Liver (tissue), 9 donors: ENCODE measurements around the gene CD248. TPM values are rescaled to one million over a fixed set of nuclear protein-coding genes. Genes with fewer than 3 reads are reported as not detected.

Source experiments
- DNase-seq: peaks from one replicate; pipeline ENCODE4 v3.0.0-alpha.2; 2017; ENCODE audit warnings: low spot score
- H3K27ac ChIP-seq, 2 donors: one replicate each; pipeline ENCODE4 v1.7.0; 2013; ENCODE audit warnings: inconsistent platforms in 2 of 2, low read length in 2 of 2, control low read depth in 1 of 2, low read depth in 1 of 2, mild to moderate bottlenecking in 1 of 2
- H3K27me3 ChIP-seq, 4 donors: one replicate each; pipeline versions ENCODE4 v1.6.1 to v1.7.0; 2013; ENCODE audit warnings: low read length in 3 of 4, inconsistent platforms in 1 of 4, mild to moderate bottlenecking in 1 of 4, moderate library complexity in 1 of 4; ENCODE audit not compliant: control insufficient read depth in 4 of 4, insufficient read depth in 4 of 4
- H3K36me3 ChIP-seq, 4 donors: one replicate each; pipeline versions ENCODE4 v1.6.1 to v1.7.0; 2013; ENCODE audit warnings: low read length in 3 of 4, mild to moderate bottlenecking in 3 of 4, low read depth in 1 of 4, moderate library complexity in 1 of 4; ENCODE audit not compliant: control insufficient read depth in 4 of 4, insufficient read depth in 3 of 4
- H3K4me1 ChIP-seq, 4 donors: one replicate each; pipeline versions ENCODE4 v1.6.1 to v1.7.0; 2013; ENCODE audit warnings: low read length in 3 of 4, mild to moderate bottlenecking in 3 of 4, moderate library complexity in 1 of 4; ENCODE audit not compliant: control insufficient read depth in 4 of 4, insufficient read depth in 4 of 4
- H3K4me3 ChIP-seq, 3 donors: one replicate each; pipeline versions ENCODE4 v1.6.1 to v1.7.0; 2013; ENCODE audit warnings: low read length in 3 of 3, control low read depth in 1 of 3, low read depth in 1 of 3, mild to moderate bottlenecking in 1 of 3
- H3K9ac ChIP-seq, 2 donors: one replicate each; pipeline ENCODE4 v1.7.0; 2013; ENCODE audit warnings: low read length in 2 of 2, mild to moderate bottlenecking in 2 of 2, moderate library complexity in 2 of 2, control low read depth in 1 of 2, low read depth in 1 of 2
- H3K9me3 ChIP-seq, 4 donors: one replicate each; pipeline versions ENCODE4 v1.6.1 to v1.7.0; 2013; ENCODE audit warnings: low read length in 3 of 4; ENCODE audit not compliant: control insufficient read depth in 4 of 4
- EGR1 ChIP-seq, 2 donors: IDR thresholded peaks; 2 replicates each; pipeline ENCODE4 v1.6.1; 2016 to 2018; ENCODE audit warnings: antibody characterized with exemption in 2 of 2, low read depth in 2 of 2
- FOXA1 ChIP-seq: IDR thresholded peaks from 2 replicates; pipeline ENCODE4 v1.6.1; 2016; ENCODE audit warnings: antibody characterized with exemption
- HNF4A ChIP-seq, 2 donors: conservative IDR thresholded peaks; 2 replicates each; pipeline ENCODE4 v1.6.1; 2016; ENCODE audit warnings: antibody characterized with exemption in 2 of 2, mild to moderate bottlenecking in 2 of 2
- JUND ChIP-seq, 2 donors: IDR thresholded peaks; 2 replicates each; pipeline ENCODE4 v1.6.1; 2016; ENCODE audit warnings: antibody characterized with exemption in 2 of 2
- RAD21 ChIP-seq, 2 donors: IDR thresholded peaks; 2 replicates each; pipeline ENCODE4 v1.6.1; 2016; ENCODE audit warnings: antibody characterized with exemption in 2 of 2, mild to moderate bottlenecking in 2 of 2
- WGBS: extraction: QIAGEN DNeasy Blood & Tissue Kit; methylation state at CpG from one replicate; pipeline ENCODE4 v1.1.7; 2013; 5-methylcytosine and 5-hydroxymethylcytosine counted together
- polyA plus RNA-seq, 2 donors: library from polyadenylated mRNA; stranded (reverse) in 1 of 2; unstranded in 1 of 2; fragments of 200-250 nt in 1 of 2; fragments of >200 nt in 1 of 2; fragmentation: Nextera tagmentation in 1 of 2; extraction: Ambion mirVana in 1 of 2; gene quantifications; one replicate each; pipeline versions ENCODE4 v1.2.1 to v1.2.3, GENCODE V29; 2013 to 2015
- total RNA-seq, 2 donors: library from RNA; depleted of rRNA; stranded (reverse); fragments of >200 nt; gene quantifications; one replicate each; pipeline ENCODE4 v1.2.3, GENCODE V29; 2014
- TF ChIP-seq, protein P1 (sequence below): IDR thresholded peaks from 2 replicates; pipeline ENCODE4 v1.6.1; 2016; ENCODE audit warnings: antibody characterized with exemption, mild to moderate bottlenecking
- TF ChIP-seq, protein P2 (sequence below): IDR thresholded peaks from 2 replicates; pipeline ENCODE4 v1.6.1; 2016; ENCODE audit warnings: antibody characterized with exemption
- TF ChIP-seq, protein P3 (sequence below): fragments of 150-350 bp; IDR thresholded peaks from 2 replicates; pipeline ENCODE4 v1.5.1; 2017; ENCODE audit warnings: improper control_type of control experiment, low read depth, low read length; ENCODE audit not compliant: missing input control
- donor health status: healthy.
- donor health status: healthy.
- donor health status: healthy.
- donor health status: healthy.
- donor health status: healthy.

Gene CD248
- total and polyA plus RNA-seq, 4 donors, result 0.64 to 3.0 (median 1.2) TPM

DNA sequence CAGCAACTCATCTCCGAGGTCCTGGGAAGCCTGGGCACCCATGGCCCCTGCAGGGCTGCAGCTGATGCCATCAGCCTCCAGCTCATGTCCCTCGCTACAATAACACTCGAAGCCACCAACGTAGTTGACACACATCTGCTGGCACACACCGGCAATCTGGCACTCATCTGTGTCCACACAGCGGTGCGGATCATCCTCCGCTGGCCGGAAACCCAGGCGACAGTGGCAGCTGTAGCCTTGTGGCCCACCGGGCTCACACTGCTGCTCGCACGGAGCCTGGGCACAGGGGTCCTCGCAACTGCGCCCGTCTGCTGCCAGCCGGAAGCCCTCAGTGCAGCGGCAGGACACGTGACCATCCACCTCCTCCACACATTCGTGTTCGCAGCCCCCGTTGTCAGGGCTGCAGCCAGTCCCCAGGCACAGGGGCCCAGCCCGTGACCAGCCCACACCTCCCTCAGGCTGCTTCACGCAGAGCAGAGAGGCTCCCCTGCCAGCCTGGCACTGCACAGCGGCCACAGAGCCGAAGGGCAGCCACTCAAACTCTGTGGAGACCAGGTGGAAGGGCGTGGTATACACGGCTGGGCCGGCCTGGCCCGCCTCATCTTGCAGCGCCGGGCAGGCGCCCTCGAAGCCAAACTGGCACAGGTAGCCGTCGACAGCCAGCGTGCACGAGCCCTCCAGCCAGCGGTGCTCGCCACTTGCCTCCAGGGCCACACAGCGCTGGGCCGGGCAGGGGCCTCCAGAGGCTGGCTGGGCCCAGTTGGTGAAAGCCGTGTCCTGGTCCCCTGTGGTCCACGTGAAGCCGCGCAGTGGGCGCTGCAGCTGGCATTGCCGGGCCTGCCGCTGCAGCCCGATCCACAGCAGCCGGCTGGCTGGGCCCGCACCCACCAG lies 678 bp downstream of the CD248 start:
- H3K27me3 ChIP-seq, result no peaks in the 10 kb centered on the region
- H3K9ac ChIP-seq, result no peak overlapping the region
- H3K9me3 ChIP-seq, result no peaks in the 10 kb centered on the region
- H3K4me1 ChIP-seq, result peaks cover 7 to 24% (median 13%) of the 10 kb centered on the region in 4 donors
- H3K4me3 ChIP-seq, result no peak overlapping the region
- peak overlapping the region; percentile 5 to 23 for H3K27ac ChIP-seq
- H3K36me3 ChIP-seq, result no peaks in the 10 kb centered on the region
- no peak for DNase-seq
- 86% methylated on average over 52 of the region's 52 CpGs for WGBS
- TF ChIP-seq, protein P1, sequence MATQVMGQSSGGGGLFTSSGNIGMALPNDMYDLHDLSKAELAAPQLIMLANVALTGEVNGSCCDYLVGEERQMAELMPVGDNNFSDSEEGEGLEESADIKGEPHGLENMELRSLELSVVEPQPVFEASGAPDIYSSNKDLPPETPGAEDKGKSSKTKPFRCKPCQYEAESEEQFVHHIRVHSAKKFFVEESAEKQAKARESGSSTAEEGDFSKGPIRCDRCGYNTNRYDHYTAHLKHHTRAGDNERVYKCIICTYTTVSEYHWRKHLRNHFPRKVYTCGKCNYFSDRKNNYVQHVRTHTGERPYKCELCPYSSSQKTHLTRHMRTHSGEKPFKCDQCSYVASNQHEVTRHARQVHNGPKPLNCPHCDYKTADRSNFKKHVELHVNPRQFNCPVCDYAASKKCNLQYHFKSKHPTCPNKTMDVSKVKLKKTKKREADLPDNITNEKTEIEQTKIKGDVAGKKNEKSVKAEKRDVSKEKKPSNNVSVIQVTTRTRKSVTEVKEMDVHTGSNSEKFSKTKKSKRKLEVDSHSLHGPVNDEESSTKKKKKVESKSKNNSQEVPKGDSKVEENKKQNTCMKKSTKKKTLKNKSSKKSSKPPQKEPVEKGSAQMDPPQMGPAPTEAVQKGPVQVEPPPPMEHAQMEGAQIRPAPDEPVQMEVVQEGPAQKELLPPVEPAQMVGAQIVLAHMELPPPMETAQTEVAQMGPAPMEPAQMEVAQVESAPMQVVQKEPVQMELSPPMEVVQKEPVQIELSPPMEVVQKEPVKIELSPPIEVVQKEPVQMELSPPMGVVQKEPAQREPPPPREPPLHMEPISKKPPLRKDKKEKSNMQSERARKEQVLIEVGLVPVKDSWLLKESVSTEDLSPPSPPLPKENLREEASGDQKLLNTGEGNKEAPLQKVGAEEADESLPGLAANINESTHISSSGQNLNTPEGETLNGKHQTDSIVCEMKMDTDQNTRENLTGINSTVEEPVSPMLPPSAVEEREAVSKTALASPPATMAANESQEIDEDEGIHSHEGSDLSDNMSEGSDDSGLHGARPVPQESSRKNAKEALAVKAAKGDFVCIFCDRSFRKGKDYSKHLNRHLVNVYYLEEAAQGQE, result no peak
- TF ChIP-seq, protein P2, sequence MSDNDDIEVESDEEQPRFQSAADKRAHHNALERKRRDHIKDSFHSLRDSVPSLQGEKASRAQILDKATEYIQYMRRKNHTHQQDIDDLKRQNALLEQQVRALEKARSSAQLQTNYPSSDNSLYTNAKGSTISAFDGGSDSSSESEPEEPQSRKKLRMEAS, result no peak
- no peak for TF ChIP-seq RAD21 (IDR thresholded peaks at IDR 0.05)
- no peak for TF ChIP-seq FOXA1
- TF ChIP-seq HNF4A (conservative IDR thresholded peaks at IDR 0.05), result no peak

DNA sequence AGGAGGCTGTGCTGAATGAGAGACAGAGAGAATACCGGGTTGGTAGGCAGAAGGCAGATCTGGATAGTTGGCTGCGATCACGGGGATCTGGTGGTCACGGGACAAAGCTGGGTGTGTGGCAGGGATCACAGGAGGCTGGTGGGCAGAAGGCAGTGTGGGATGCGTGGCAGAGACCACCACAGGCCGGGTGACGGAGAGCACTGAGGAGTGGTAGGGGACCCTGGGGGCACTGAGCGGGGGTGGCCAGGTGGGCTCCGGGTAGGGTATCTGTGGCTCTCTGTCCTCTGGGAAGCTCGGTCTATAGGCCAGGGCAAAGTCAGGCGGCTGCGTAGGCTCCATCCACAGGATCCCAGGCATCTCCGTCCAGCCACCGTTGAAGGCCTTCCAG lies 1.4 kb downstream of the CD248 start:
- no peak overlapping the region for H3K9ac ChIP-seq
- no peak overlapping the region for H3K27ac ChIP-seq
- no peaks in the 10 kb centered on the region for H3K36me3 ChIP-seq
- no peaks in the 10 kb centered on the region for H3K27me3 ChIP-seq
- no peaks in the 10 kb centered on the region for H3K9me3 ChIP-seq
- TF ChIP-seq JUND (IDR thresholded peaks at IDR 0.05) (no peak), EGR1 (IDR thresholded peaks at IDR 0.05; ENCODE audit: low read depth in 2 of 2) (no peak)
- TF ChIP-seq, protein P3, sequence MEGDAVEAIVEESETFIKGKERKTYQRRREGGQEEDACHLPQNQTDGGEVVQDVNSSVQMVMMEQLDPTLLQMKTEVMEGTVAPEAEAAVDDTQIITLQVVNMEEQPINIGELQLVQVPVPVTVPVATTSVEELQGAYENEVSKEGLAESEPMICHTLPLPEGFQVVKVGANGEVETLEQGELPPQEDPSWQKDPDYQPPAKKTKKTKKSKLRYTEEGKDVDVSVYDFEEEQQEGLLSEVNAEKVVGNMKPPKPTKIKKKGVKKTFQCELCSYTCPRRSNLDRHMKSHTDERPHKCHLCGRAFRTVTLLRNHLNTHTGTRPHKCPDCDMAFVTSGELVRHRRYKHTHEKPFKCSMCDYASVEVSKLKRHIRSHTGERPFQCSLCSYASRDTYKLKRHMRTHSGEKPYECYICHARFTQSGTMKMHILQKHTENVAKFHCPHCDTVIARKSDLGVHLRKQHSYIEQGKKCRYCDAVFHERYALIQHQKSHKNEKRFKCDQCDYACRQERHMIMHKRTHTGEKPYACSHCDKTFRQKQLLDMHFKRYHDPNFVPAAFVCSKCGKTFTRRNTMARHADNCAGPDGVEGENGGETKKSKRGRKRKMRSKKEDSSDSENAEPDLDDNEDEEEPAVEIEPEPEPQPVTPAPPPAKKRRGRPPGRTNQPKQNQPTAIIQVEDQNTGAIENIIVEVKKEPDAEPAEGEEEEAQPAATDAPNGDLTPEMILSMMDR, result no peak
- no peak overlapping the region for H3K4me3 ChIP-seq
- DNase-seq, result no peak
- peaks cover 7 to 24% (median 13%) of the 10 kb centered on the region in 4 donors for H3K4me1 ChIP-seq
- 94% methylated on average over 14 of the region's 14 CpGs for WGBS
